Testis (tissue), 3 donors: ENCODE measurements around the gene BRI3. TPM values are rescaled to one million over a fixed set of nuclear protein-coding genes. Genes with fewer than 3 reads are reported as not detected.

Experiments
- DNase-seq: peaks from one replicate; pipeline ENCODE4 v3.0.0-alpha.2; 2019
- H3K27ac ChIP-seq, 2 donors: fragments of 200-600 bp; sonication (generic); one replicate each; pipeline ENCODE4 v1.5.1; 2019
- H3K27me3 ChIP-seq: fragments of 200-600 bp; sonication (generic); one replicate; pipeline ENCODE4 v1.5.1; 2019
- H3K36me3 ChIP-seq: fragments of 200-600 bp; sonication (generic); one replicate; pipeline ENCODE4 v1.5.1; 2017; ENCODE audit warnings: low read depth; ENCODE audit errors: missing control alignments
- H3K4me1 ChIP-seq: fragments of 200-600 bp; sonication (generic); one replicate; pipeline ENCODE4 v1.5.1; 2019
- H3K4me3 ChIP-seq, 2 donors: fragments of 200-600 bp; sonication (generic); one replicate each; pipeline ENCODE4 v1.5.1; 2017 to 2019
- H3K9me3 ChIP-seq: fragments of 200-600 bp; sonication (generic); one replicate; pipeline ENCODE4 v1.5.1; 2017
- POLR2A ChIP-seq: fragments of 450-650 bp; IDR thresholded peaks from one replicate; pipeline ENCODE4 v1.6.1; 2017; ENCODE audit warnings: antibody characterized with exemption, mild to moderate bottlenecking, moderate library complexity
- WGBS, 2 donors: methylation state at CpG; one replicate each; pipeline ENCODE4 v1.1.5; 2018; 5-methylcytosine and 5-hydroxymethylcytosine counted together
- intact Hi-C: fragments of 100-400 bp; cut with DNase I; formaldehyde crosslinking; loops from one replicate; pipeline ENCODE4 v1.15.1; 2023; ENCODE audit warnings: low total_unique reads
- polyA plus RNA-seq: library from polyadenylated mRNA; stranded (reverse); fragments of 350-450 nt; fragmentation: Illumina TruSeq; extraction: RNeasy Lipid Tissue Mini Kit (QIAGEN cat#74804); gene quantifications from one replicate; pipeline ENCODE4 v1.2.3, GENCODE V29; 2014; ENCODE audit warnings: low read depth, low replicate concordance; ENCODE audit not compliant: insufficient read depth
- total RNA-seq, 2 donors: library from RNA; depleted of rRNA; stranded (reverse); fragments of >200 nt; gene quantifications; one replicate each; pipeline ENCODE4 v1.2.3, GENCODE V29; 2016
- TF ChIP-seq, protein P1 (sequence below), 3 experiments: fragments of 450-650 bp in 2 of 3; fragments of 200-600 bp in 1 of 3; sonication (generic) in 1 of 3; IDR thresholded peaks; one replicate each; pipeline ENCODE4 v1.5.1; 2016 to 2019; ENCODE audit warnings: antibody characterized with exemption in 3 of 3, mild to moderate bottlenecking in 2 of 3, moderate library complexity in 1 of 3

Gene BRI3
- total and polyA plus RNA-seq, 3 donors from 2014 or later, result 61.1 to 167 (median 76.3) TPM

DNA sequence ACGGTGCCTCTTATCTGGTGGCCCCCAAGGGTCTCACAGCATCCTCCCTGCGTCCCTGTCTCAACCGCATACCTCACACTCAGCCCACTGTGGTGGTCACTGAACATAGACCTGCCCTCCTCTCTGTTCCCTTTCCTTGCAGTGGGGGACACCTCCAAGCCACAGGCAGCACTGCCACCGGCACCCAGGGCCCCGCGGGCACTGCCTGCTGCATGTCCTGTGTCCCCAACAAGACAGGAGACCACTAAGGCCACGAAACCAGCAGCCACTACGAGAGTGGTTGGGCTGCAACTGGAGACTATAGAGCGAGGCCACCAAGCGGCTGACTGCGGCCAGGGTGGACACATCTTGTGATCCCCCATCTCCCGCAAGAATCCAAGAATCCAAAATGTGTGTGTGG is 15.3 kb downstream of the BRI3 start:
- no peaks in the 10 kb centered on the region for H3K36me3 ChIP-seq
- H3K4me3 ChIP-seq, result no peak overlapping the region
- DNase-seq, result no peak
- TF ChIP-seq, protein P1, sequence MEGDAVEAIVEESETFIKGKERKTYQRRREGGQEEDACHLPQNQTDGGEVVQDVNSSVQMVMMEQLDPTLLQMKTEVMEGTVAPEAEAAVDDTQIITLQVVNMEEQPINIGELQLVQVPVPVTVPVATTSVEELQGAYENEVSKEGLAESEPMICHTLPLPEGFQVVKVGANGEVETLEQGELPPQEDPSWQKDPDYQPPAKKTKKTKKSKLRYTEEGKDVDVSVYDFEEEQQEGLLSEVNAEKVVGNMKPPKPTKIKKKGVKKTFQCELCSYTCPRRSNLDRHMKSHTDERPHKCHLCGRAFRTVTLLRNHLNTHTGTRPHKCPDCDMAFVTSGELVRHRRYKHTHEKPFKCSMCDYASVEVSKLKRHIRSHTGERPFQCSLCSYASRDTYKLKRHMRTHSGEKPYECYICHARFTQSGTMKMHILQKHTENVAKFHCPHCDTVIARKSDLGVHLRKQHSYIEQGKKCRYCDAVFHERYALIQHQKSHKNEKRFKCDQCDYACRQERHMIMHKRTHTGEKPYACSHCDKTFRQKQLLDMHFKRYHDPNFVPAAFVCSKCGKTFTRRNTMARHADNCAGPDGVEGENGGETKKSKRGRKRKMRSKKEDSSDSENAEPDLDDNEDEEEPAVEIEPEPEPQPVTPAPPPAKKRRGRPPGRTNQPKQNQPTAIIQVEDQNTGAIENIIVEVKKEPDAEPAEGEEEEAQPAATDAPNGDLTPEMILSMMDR (IDR thresholded peaks at IDR 0.05), result no peak
- TF ChIP-seq POLR2A, result no peak
- H3K9me3 ChIP-seq, result no peaks in the 10 kb centered on the region
- WGBS, 2 donors, result 85 to 88% methylated on average over 3 to 12 of the region's 12 CpGs
- H3K27me3 ChIP-seq, result no peaks in the 10 kb centered on the region
- no peaks in the 10 kb centered on the region for H3K4me1 ChIP-seq
- intact Hi-C loops, result no loop called here
- H3K27ac ChIP-seq, result no peak overlapping the region

DNA sequence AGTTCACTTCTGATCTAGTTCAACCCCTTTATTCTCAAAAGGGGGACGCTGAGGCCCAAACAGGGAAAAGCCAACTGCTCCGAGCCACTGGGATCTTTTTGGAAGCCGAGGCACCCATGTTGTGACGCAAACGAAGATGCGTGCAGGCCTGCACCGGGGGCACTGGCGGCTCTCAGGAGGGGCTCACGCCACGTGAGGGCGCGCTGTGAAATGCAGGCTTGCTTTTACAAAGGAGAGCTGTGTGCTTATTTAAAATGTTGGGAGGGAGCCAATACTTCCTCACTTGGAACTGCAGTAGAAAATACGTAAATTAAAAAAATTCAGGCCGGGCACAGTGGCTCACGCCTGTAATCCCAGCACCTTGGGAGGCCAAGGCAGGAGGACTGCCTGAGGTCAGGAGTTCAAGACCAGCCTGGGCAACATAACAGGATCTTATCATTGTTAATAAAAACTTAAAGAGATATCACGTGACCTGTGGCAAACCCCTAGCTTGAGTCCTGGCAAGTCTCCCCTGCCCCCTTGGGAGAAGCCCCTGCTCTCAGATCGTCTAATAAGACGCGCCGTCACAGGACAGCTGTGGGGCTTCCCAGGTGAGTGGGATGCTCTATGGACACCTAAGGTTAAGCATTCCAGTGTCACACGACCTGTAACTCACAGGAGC is 16.3 kb downstream of the BRI3 start:
- Histone ChIP-seq H3K4me3 (no peak overlapping the region), H3K36me3 (no peaks in the 10 kb centered on the region), H3K27ac (no peak overlapping the region), H3K9me3 (no peaks in the 10 kb centered on the region), H3K4me1 (no peaks in the 10 kb centered on the region), H3K27me3 (no peaks in the 10 kb centered on the region)
- no peak for DNase-seq
- intact Hi-C loops, result no loop called here
- WGBS, 2 donors, result 66 to 79% methylated on average over 21 of the region's 21 CpGs
- TF ChIP-seq POLR2A, result no peak
- TF ChIP-seq, protein P1 (IDR thresholded peaks at IDR 0.05), result no peak

DNA sequence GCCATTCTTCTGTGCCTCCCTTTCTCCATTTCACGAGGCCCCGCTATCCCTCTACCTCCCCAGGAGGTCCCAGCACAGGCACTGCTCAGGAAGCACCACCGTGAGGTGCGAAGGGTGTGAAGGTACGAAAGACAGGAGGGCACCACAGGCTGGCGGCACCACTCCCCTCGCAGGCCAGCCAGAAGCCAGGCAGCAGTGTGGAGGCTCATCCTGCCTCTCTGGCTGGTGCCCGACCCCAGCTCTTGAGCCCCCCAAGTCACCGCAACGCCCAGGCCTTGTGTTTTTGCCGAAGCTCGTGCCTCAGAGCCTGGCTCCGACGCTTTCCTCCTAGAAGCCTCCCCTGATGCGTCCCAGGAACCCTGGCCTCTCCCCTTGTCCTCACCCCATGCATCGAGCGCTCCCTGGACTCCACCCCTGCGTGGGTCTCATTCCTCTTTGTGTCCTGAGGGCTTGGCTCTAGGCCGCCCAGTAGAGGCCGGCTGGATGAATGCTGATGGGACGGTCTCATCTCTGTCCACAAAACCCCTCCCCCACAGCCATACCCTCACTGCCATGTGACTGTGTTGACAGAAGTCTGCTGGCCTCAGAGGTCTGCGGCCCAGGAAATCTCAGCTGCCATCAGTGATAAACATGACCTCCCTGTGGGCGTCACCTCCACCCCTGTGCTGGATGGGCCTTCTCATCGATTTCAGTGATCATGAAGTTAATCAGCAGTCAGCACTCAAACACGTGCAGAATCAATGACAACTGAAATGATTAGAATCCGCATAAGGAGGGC is 19.3 kb downstream of the BRI3 start:
- no peaks in the 10 kb centered on the region for H3K27me3 ChIP-seq
- H3K4me3 ChIP-seq, result no peak overlapping the region
- H3K27ac ChIP-seq, result no peak overlapping the region
- no peaks in the 10 kb centered on the region for H3K36me3 ChIP-seq
- H3K9me3 ChIP-seq, result no peaks in the 10 kb centered on the region
- intact Hi-C loops, result no loop called here
- WGBS, 2 donors, result 90 to 91% methylated on average over 25 to 26 of the region's 26 CpGs
- DNase-seq, result no peak
- TF ChIP-seq, protein P1 (IDR thresholded peaks at IDR 0.05), result no peak
- TF ChIP-seq POLR2A, result no peak
- no peaks in the 10 kb centered on the region for H3K4me1 ChIP-seq

DNA sequence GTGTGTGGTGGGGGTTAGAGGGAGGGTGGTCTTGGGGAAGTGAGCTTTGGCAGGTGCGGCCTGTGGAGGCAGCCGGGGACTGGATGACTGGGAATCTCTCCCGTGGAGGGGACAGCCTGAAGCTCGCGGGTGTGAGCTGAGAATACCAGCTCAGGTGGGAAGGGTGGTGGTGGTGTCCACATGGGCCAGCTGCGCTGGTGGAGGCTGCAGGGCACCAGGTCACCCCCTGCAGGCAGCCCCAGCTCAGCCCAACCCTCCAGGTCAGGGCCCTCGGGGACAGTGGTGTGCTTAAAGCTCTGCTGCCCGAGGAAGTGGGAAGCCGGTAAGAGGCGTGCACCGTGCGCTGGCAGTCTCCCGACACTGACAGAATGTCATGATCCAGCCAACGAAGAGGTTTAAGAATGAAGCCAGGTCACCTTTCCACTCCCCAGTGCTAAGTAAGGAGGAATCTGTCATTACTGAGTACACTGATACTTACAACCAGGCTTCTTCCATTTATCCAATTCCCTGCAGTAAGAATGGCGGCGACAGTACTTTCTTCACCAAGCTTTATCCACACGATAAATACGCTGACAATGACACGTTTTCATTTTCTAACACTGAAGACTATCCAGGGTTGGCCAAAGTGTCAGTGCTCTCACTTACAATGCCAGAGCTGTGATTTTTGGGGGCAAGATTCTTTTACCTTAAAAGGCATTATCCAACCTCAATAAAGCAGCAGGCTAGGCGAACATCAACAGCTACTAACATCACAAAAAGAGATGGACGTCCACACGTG is 20.4 kb downstream of the BRI3 start:
- Histone ChIP-seq H3K9me3 (no peaks in the 10 kb centered on the region), H3K4me1 (no peaks in the 10 kb centered on the region), H3K27ac (no peak overlapping the region), H3K36me3 (no peaks in the 10 kb centered on the region), H3K27me3 (no peaks in the 10 kb centered on the region), H3K4me3 (no peak overlapping the region)
- intact Hi-C loops, result no loop called here
- TF ChIP-seq POLR2A, result no peak
- TF ChIP-seq, protein P1 (IDR thresholded peaks at IDR 0.05), result no peak
- WGBS, 2 donors, result 88 to 92% methylated on average over 18 to 22 of the region's 22 CpGs
- DNase-seq, result no peak
